ENCODE results near the gene FANK1. TPM values are rescaled to one million over a fixed set of nuclear protein-coding genes. Genes with fewer than 3 reads are reported as not detected.
A peak's percentile ranks its signal among the peaks of the same experiment; 100 is the strongest.

The FANK1 gene
- total and polyA plus RNA-seq, 4 donors: 3.7 to 19.1 (median 10.0) TPM

DNA sequence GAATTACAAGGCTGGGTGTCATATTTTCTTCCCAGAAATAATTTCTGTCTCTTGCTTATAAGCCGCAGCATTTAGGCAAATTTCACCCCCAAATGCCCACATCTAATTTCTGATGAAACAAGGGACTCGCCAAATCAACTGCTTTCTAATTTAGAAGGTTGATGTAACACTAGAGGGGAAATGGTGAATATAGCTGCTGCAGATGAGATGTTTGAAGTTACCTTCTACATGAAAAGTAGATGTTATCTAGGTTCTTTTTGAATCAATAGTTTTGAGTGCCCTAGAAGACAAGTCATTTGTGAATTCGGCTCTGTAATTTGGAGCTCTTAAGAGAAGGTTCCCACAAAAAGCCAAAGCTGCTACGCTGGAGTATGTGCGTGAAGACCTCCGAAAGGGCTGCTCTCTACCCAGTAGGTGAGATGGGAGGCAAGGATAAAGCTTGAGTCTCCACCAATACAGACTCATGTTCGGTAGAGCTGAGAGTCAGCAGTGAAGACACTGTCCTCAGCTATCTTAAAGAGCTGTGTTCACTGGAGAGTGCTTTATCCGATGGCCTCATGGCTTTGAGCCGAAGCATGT, 99.5 kb downstream of the FANK1 start:
- H3K27ac ChIP-seq (ENCODE audit: low read depth, low read length): no peak overlapping the region
- H3K27me3 ChIP-seq (ENCODE audit: control insufficient read depth, insufficient read depth, low read length): no peaks in the 10 kb centered on the region
- WGBS (ENCODE audit: insufficient coverage): 88% methylated on average over 4 of the region's 9 CpGs
- peaks cover 2% of the 10 kb centered on the region for H3K4me1 ChIP-seq (ENCODE audit: control insufficient read depth, insufficient read depth, low read length)
- peaks cover 3% of the 10 kb centered on the region for H3K36me3 ChIP-seq (ENCODE audit: control insufficient read depth, insufficient read depth, low read length)
- no peak overlapping the region for H3K4me3 ChIP-seq (ENCODE audit: low read depth, low read length)
- peak in 1 of 6 donors; percentile 75 for DNase-seq (ENCODE audit: low read depth in 4 of 6, low spot score in 6 of 6)
- no peaks in the 10 kb centered on the region for H3K9me3 ChIP-seq (ENCODE audit: control insufficient read depth, insufficient read depth, low read length)

DNA sequence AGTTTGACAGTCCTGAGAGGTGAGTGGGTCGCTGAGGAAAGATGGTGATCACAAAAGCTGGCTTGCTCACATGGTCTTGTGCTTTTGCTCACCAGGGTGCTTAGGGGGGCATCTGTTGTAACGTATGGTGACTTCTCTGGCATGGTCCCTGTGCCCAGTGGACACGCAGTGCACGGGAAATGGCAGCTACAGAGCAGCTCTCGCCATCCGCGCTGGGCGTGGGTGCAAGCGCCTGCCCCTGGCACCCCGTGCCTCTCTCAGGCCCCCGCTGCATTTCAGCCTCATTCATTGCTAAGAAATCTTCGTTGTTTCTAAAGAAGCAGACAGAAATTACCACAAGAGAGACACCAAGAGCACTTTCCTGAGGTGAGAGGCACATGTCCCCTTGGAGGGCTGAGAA, 101.2 kb downstream of the FANK1 start:
- WGBS (ENCODE audit: insufficient coverage): 97% methylated on average over 11 of the region's 12 CpGs
- Histone ChIP-seq H3K36me3 (ENCODE audit: control insufficient read depth, insufficient read depth, low read length) (peaks cover 3% of the 10 kb centered on the region), H3K4me3 (ENCODE audit: low read depth, low read length) (no peak overlapping the region), H3K27me3 (ENCODE audit: control insufficient read depth, insufficient read depth, low read length) (no peaks in the 10 kb centered on the region), H3K9me3 (ENCODE audit: control insufficient read depth, insufficient read depth, low read length) (no peaks in the 10 kb centered on the region), H3K4me1 (ENCODE audit: control insufficient read depth, insufficient read depth, low read length) (no peaks in the 10 kb centered on the region), H3K27ac (ENCODE audit: low read depth, low read length) (no peak overlapping the region)
- no peak for DNase-seq (ENCODE audit: low read depth in 4 of 6, low spot score in 6 of 6)

- Histone ChIP-seq H3K36me3 (ENCODE audit: control insufficient read depth, insufficient read depth, low read length) (peaks cover 3% of the 10 kb centered on the region), H3K9me3 (ENCODE audit: control insufficient read depth, insufficient read depth, low read length) (no peaks in the 10 kb centered on the region), H3K27me3 (ENCODE audit: control insufficient read depth, insufficient read depth, low read length) (no peaks in the 10 kb centered on the region), H3K27ac (ENCODE audit: low read depth, low read length) (no peak overlapping the region), H3K4me1 (ENCODE audit: control insufficient read depth, insufficient read depth, low read length) (no peaks in the 10 kb centered on the region), H3K4me3 (ENCODE audit: low read depth, low read length) (no peak overlapping the region)
- WGBS (ENCODE audit: insufficient coverage): 100% methylated on average over 1 of the region's 3 CpGs
- DNase-seq (ENCODE audit: low read depth in 4 of 6, low spot score in 6 of 6): no peak
These were observed 103.3 kb downstream of the FANK1 start for GRCh38 chr10:125999694-126000093.

DNA sequence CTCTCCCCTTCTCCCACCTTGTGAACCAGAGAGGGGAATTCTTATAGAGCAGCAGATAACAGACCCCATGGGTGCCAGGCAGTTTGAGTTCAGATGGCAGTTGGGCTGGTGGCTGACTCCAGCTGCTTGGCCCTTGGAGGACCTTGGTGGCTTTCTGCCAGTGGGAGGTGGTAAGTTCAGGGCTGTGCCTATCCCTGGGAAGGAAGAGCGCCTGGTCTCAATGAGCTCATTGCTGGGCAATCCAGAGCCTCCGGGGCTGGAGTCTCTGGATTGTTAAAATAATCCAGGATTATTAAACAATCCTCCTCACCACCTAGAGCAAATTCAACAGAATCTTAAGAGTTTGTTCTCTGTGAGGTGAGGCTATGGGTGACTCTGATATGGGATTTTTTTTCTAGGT, 105.2 kb downstream of the FANK1 start:
- no CpG with 5 or more reads among the region's 2 CpGs for WGBS (ENCODE audit: insufficient coverage)
- no peak overlapping the region for H3K27ac ChIP-seq (ENCODE audit: low read depth, low read length)
- no peak overlapping the region for H3K4me3 ChIP-seq (ENCODE audit: low read depth, low read length)
- no peak for DNase-seq (ENCODE audit: low read depth in 4 of 6, low spot score in 6 of 6)
- H3K27me3 ChIP-seq (ENCODE audit: control insufficient read depth, insufficient read depth, low read length): no peaks in the 10 kb centered on the region
- H3K36me3 ChIP-seq (ENCODE audit: control insufficient read depth, insufficient read depth, low read length): peaks cover 3% of the 10 kb centered on the region
- no peaks in the 10 kb centered on the region for H3K9me3 ChIP-seq (ENCODE audit: control insufficient read depth, insufficient read depth, low read length)
- H3K4me1 ChIP-seq (ENCODE audit: control insufficient read depth, insufficient read depth, low read length): no peaks in the 10 kb centered on the region

DNA sequence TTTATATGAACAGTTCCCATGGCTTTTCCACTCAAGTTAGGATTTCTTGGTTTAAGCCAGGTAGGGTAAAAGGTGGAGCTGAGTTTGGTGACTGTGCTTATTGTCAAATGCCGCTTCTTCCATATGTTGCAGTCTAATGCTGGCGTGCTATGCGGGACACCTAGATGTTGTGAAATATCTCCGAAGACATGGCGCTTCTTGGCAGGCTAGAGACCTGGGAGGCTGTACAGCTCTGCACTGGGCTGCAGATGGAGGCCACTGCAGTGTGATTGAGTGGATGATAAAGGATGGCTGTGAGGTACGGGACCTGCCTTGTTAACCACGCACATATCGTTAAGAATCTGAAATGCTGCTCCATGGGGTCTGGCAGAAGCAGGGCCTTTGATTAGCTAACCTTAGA, 108.4 kb downstream of the FANK1 start:
- H3K27me3 ChIP-seq (ENCODE audit: control insufficient read depth, insufficient read depth, low read length): no peaks in the 10 kb centered on the region
- H3K4me1 ChIP-seq (ENCODE audit: control insufficient read depth, insufficient read depth, low read length): no peaks in the 10 kb centered on the region
- H3K4me3 ChIP-seq (ENCODE audit: low read depth, low read length): no peak overlapping the region
- no peak overlapping the region for H3K27ac ChIP-seq (ENCODE audit: low read depth, low read length)
- 81% methylated on average over 8 of the region's 8 CpGs for WGBS (ENCODE audit: insufficient coverage)
- H3K9me3 ChIP-seq (ENCODE audit: control insufficient read depth, insufficient read depth, low read length): no peaks in the 10 kb centered on the region
- H3K36me3 ChIP-seq (ENCODE audit: control insufficient read depth, insufficient read depth, low read length): peaks cover 3% of the 10 kb centered on the region
- DNase-seq (ENCODE audit: low read depth in 4 of 6, low spot score in 6 of 6): no peak

DNA sequence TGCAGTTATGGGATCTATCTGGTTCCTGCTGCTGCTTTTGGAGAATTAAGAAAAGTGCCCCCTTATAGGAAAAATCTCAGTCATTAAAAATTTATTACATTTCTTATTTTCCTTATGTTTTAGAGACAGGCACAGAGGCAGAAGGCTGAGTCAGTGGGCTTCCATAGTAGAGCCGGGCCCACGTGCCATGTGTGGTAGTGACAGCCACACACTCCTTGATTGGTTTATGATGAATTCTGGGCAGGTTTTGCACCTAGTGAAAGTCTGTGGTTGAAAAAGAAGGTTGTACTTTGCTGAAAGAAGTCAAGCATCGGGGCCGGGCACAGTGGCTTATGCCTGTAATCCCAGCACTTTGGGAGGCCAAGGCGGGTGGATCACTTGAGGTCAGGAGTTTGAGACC, 109.9 kb downstream of the FANK1 start:
- Histone ChIP-seq H3K4me3 (ENCODE audit: low read depth, low read length) (no peak overlapping the region), H3K4me1 (ENCODE audit: control insufficient read depth, insufficient read depth, low read length) (no peaks in the 10 kb centered on the region), H3K27me3 (ENCODE audit: control insufficient read depth, insufficient read depth, low read length) (no peaks in the 10 kb centered on the region), H3K27ac (ENCODE audit: low read depth, low read length) (no peak overlapping the region), H3K36me3 (ENCODE audit: control insufficient read depth, insufficient read depth, low read length) (peaks cover 3% of the 10 kb centered on the region), H3K9me3 (ENCODE audit: control insufficient read depth, insufficient read depth, low read length) (peaks cover 2% of the 10 kb centered on the region)
- 100% methylated on average over 2 of the region's 5 CpGs for WGBS (ENCODE audit: insufficient coverage)
- DNase-seq (ENCODE audit: low read depth in 4 of 6, low spot score in 6 of 6): no peak

DNA sequence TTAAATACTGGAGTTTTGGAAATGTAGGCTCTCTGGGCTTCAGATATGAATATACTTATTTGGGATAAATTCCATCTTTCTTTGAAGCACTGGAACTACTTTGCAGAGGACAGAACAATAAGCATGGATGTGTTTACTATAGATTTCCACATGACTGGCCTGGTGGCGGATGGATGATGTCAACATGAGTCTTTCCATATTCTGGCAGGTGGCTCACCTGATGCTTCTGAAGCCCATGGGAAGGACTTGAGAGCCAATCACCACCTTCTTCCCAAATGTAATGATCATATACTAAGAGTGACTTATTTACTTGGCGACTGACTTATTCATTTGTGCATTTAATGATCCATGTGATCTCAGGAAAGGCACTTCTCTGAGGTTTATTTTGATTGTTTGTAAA, 110.5 kb downstream of the FANK1 start:
- Histone ChIP-seq H3K27me3 (ENCODE audit: control insufficient read depth, insufficient read depth, low read length) (no peaks in the 10 kb centered on the region), H3K36me3 (ENCODE audit: control insufficient read depth, insufficient read depth, low read length) (peaks cover 3% of the 10 kb centered on the region), H3K4me1 (ENCODE audit: control insufficient read depth, insufficient read depth, low read length) (no peaks in the 10 kb centered on the region), H3K9me3 (ENCODE audit: control insufficient read depth, insufficient read depth, low read length) (peaks cover 2% of the 10 kb centered on the region), H3K4me3 (ENCODE audit: low read depth, low read length) (no peak overlapping the region), H3K27ac (ENCODE audit: low read depth, low read length) (no peak overlapping the region)
- no CpG with 5 or more reads among the region's 2 CpGs for WGBS (ENCODE audit: insufficient coverage)
- DNase-seq (ENCODE audit: low read depth in 4 of 6, low spot score in 6 of 6): no peak

DNA sequence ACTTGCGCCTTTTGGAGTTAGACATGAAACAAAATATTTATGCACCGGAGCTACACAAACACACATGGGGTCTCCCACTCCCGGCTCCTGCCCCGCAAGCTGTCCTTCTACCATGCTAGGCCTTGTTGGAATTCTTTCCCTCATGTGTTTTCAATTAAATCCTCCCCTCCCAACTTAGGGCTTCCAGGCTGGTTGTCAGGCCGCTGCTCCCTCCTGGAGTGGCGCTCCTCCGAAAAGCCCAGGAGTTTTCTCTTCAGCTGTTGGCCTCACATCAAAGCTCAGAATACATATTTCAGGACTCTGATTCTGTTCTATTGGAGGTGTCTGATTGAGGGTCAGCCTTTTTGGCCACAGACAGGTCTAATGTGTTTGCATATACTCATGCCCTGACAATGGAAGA, 113.3 kb downstream of the FANK1 start:
- 95% methylated on average over 4 of the region's 7 CpGs for whole genome bisulfite sequencing (ENCODE audit: insufficient coverage)
- peaks cover 2% of the 10 kb centered on the region for H3K9me3 ChIP-seq (ENCODE audit: control insufficient read depth, insufficient read depth, low read length)
- peaks cover 6% of the 10 kb centered on the region for H3K4me1 ChIP-seq (ENCODE audit: control insufficient read depth, insufficient read depth, low read length)
- peak overlapping the region; percentile 52 for H3K27ac ChIP-seq (ENCODE audit: low read depth, low read length)
- no peak overlapping the region for H3K4me3 ChIP-seq (ENCODE audit: low read depth, low read length)
- no peaks in the 10 kb centered on the region for H3K27me3 ChIP-seq (ENCODE audit: control insufficient read depth, insufficient read depth, low read length)
- DNase-seq (ENCODE audit: low read depth in 4 of 6, low spot score in 6 of 6): peak in 1 of 6 donors; percentile 53
- H3K36me3 ChIP-seq (ENCODE audit: control insufficient read depth, insufficient read depth, low read length): peaks cover 3% of the 10 kb centered on the region

GRCh38 chr10:126011995-126012394, 115.6 kb downstream of the FANK1 start:
- H3K27ac ChIP-seq (ENCODE audit: low read depth, low read length): no peak overlapping the region
- no peaks in the 10 kb centered on the region for H3K27me3 ChIP-seq (ENCODE audit: control insufficient read depth, insufficient read depth, low read length)
- peaks cover 3% of the 10 kb centered on the region for H3K36me3 ChIP-seq (ENCODE audit: control insufficient read depth, insufficient read depth, low read length)
- H3K9me3 ChIP-seq (ENCODE audit: control insufficient read depth, insufficient read depth, low read length): peaks cover 2% of the 10 kb centered on the region
- peaks cover 6% of the 10 kb centered on the region for H3K4me1 ChIP-seq (ENCODE audit: control insufficient read depth, insufficient read depth, low read length)
- no CpG with 5 or more reads among the region's 5 CpGs for WGBS (ENCODE audit: insufficient coverage)
- H3K4me3 ChIP-seq (ENCODE audit: low read depth, low read length): no peak overlapping the region
- DNase-seq (ENCODE audit: low read depth in 4 of 6, low spot score in 6 of 6): no peak

DNA sequence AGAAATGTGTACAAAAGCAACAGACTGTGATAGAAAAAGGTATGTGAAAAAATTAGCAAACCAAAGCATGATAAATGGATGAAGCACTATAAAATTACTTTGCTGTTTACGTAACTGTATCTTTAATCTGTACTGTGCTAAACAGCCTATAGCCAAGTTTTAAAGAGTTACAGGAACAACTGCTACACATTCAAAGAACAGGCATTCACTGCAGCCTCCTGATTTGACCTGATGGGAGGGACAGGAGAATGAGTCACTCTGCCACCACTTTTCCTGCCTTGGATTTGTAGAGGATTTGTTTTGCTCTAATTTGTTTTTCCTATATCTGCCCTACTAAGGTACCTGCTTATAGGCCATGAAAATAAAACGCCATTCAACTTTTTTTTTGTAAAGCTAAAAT, 116.1 kb downstream of the FANK1 start:
- Histone ChIP-seq H3K4me1 (ENCODE audit: control insufficient read depth, insufficient read depth, low read length) (peaks cover 6% of the 10 kb centered on the region), H3K9me3 (ENCODE audit: control insufficient read depth, insufficient read depth, low read length) (peaks cover 2% of the 10 kb centered on the region), H3K27me3 (ENCODE audit: control insufficient read depth, insufficient read depth, low read length) (no peaks in the 10 kb centered on the region), H3K4me3 (ENCODE audit: low read depth, low read length) (no peak overlapping the region), H3K27ac (ENCODE audit: low read depth, low read length) (no peak overlapping the region), H3K36me3 (ENCODE audit: control insufficient read depth, insufficient read depth, low read length) (peaks cover 3% of the 10 kb centered on the region)
- no peak for DNase-seq (ENCODE audit: low read depth in 4 of 6, low spot score in 6 of 6)
- no CpG with 5 or more reads among the region's 2 CpGs for WGBS (ENCODE audit: insufficient coverage)
